Stimulated activated naive B cell treated with anti-CD40 and anti-IgM and Interleukin-4, amounts not matched to agents 10 μg/mL and 1 μg/mL and 100 μg/mL, for 72 hours (primary cell): ENCODE results near the gene LYZL4.
A peak's percentile ranks its signal among the peaks of the same experiment; 100 is the strongest.

Experiments
- ATAC-seq, 2 donors: fragments of 150-1000 bp; cut with Tn5 transposase; replicated peaks; 2 replicates each; pipeline ENCODE4 v1.10.0; 2021; ENCODE audit warnings: moderate library complexity in 1 of 2
- DNase-seq: peaks from one replicate; pipeline ENCODE4 v3.0.0; 2021
- H3K27ac Mint-ChIP-seq: one replicate; pipeline ENCODE4 v1.8.0; 2022; ENCODE audit warnings: mild to moderate bottlenecking, mixed read lengths
- H3K27me3 Mint-ChIP-seq, 2 donors: one replicate each; pipeline ENCODE4 v1.8.0; 2022; ENCODE audit warnings: mixed read lengths in 2 of 2
- H3K36me3 Mint-ChIP-seq, 2 donors: one replicate each; pipeline ENCODE4 v1.8.0; 2022; ENCODE audit warnings: mixed read lengths in 2 of 2, mild to moderate bottlenecking in 1 of 2
- H3K4me1 Mint-ChIP-seq, 2 donors: one replicate each; pipeline ENCODE4 v1.8.0; 2022; ENCODE audit warnings: mixed read lengths in 2 of 2, mild to moderate bottlenecking in 1 of 2
- H3K4me3 Mint-ChIP-seq, 2 donors: one replicate each; pipeline ENCODE4 v1.8.0; 2022; ENCODE audit warnings: mild to moderate bottlenecking in 2 of 2, mixed read lengths in 2 of 2, moderate library complexity in 1 of 2
- H3K9me3 Mint-ChIP-seq, 2 donors: one replicate each; pipeline ENCODE4 v1.8.0; 2022; ENCODE audit warnings: mixed read lengths in 2 of 2, mild to moderate bottlenecking in 1 of 2

The LYZL4 gene

GRCh38 chr3:42410370-42411131, at the start of gene LYZL4:
LYZL4 (minus strand) TSS chr3:42410610; CDS start chr3:42407251, 3,359 bp downstream.
- Mint-ChIP-seq H3K9me3 (peaks cover 0 to 3% of the 10 kb centered on the region in 2 donors), H3K4me1 (no peaks in the 10 kb centered on the region), H3K4me3 (no peak within 1 kb of the TSS), H3K27me3 (peaks cover 32 to 47% of the 10 kb centered on the region in 2 donors), H3K27ac (no peak within 1 kb of the TSS), H3K36me3 (no peaks in the 10 kb centered on the region)
- ATAC-seq, result no peak
- no peak for DNase-seq

- Mint-ChIP-seq H3K4me3 (no peak overlapping the region), H3K4me1 (no peaks in the 10 kb centered on the region), H3K36me3 (no peaks in the 10 kb centered on the region), H3K27me3 (peaks cover 8% of the 10 kb centered on the region in 2 donors), H3K27ac (no peak overlapping the region), H3K9me3 (peaks cover 0 to 3% of the 10 kb centered on the region in 2 donors)
- no peak for ATAC-seq
- DNase-seq, result no peak
Observed at GRCh38 chr3:42459151-42459550, 48.7 kb upstream of the LYZL4 start.

GRCh38 chr3:42456211-42456610, 45.8 kb upstream of the LYZL4 start:
- Mint-ChIP-seq H3K9me3 (peaks cover 0 to 4% of the 10 kb centered on the region in 2 donors), H3K27me3 (peaks cover 8% of the 10 kb centered on the region in 2 donors), H3K36me3 (no peaks in the 10 kb centered on the region), H3K4me1 (peaks cover 0 to under 1% of the 10 kb centered on the region in 2 donors), H3K4me3 (no peak overlapping the region), H3K27ac (no peak overlapping the region)
- ATAC-seq (no peak), DNase-seq (no peak)

GRCh38 chr3:42451546-42452230, 41.3 kb upstream of the LYZL4 start:
- Mint-ChIP-seq H3K4me1 (peaks cover 0 to 1% of the 10 kb centered on the region in 2 donors), H3K36me3 (no peaks in the 10 kb centered on the region), H3K27ac (no peak overlapping the region), H3K9me3 (peaks cover 0 to 4% of the 10 kb centered on the region in 2 donors), H3K4me3 (no peak overlapping the region), H3K27me3 (peaks cover 5 to 8% of the 10 kb centered on the region in 2 donors)
- no peak for ATAC-seq
- DNase-seq, result no peak

GRCh38 chr3:42451116-42451515, 40.7 kb upstream of the LYZL4 start:
- no peaks in the 10 kb centered on the region for H3K36me3 Mint-ChIP-seq
- no peak overlapping the region for H3K4me3 Mint-ChIP-seq
- no peak overlapping the region for H3K27ac Mint-ChIP-seq
- peaks cover 5 to 6% of the 10 kb centered on the region in 2 donors for H3K27me3 Mint-ChIP-seq
- H3K9me3 Mint-ChIP-seq, result peaks cover 0 to 4% of the 10 kb centered on the region in 2 donors
- no peak for DNase-seq
- no peak for ATAC-seq
- peaks cover 0 to 1% of the 10 kb centered on the region in 2 donors for H3K4me1 Mint-ChIP-seq

- Mint-ChIP-seq H3K27me3 (peaks cover 4 to 5% of the 10 kb centered on the region in 2 donors), H3K9me3 (peaks cover 0 to 4% of the 10 kb centered on the region in 2 donors), H3K36me3 (no peaks in the 10 kb centered on the region), H3K4me3 (no peak overlapping the region), H3K4me1 (peaks cover 0 to 1% of the 10 kb centered on the region in 2 donors), H3K27ac (no peak overlapping the region)
- ATAC-seq (no peak), DNase-seq (no peak)
Observed at GRCh38 chr3:42450567-42450966, 40.2 kb upstream of the LYZL4 start.

- no peak overlapping the region for H3K4me3 Mint-ChIP-seq
- H3K36me3 Mint-ChIP-seq, result no peaks in the 10 kb centered on the region
- peaks cover 20 to 21% of the 10 kb centered on the region in 2 donors for H3K27me3 Mint-ChIP-seq
- H3K4me1 Mint-ChIP-seq, result peaks cover 0 to 1% of the 10 kb centered on the region in 2 donors
- ATAC-seq (no peak), DNase-seq (no peak)
- H3K9me3 Mint-ChIP-seq, result no peaks in the 10 kb centered on the region
- H3K27ac Mint-ChIP-seq, result no peak overlapping the region
Observed at GRCh38 chr3:42447481-42447880, 37.1 kb upstream of the LYZL4 start.

GRCh38 chr3:42446111-42447050, 36.0 kb upstream of the LYZL4 start:
- Mint-ChIP-seq H3K27me3 (peaks cover 26% of the 10 kb centered on the region in 2 donors), H3K9me3 (no peaks in the 10 kb centered on the region), H3K4me1 (peaks cover 0 to 1% of the 10 kb centered on the region in 2 donors), H3K36me3 (no peaks in the 10 kb centered on the region), H3K27ac (no peak overlapping the region), H3K4me3 (no peak overlapping the region)
- no peak for DNase-seq
- ATAC-seq, result no peak

- H3K27ac Mint-ChIP-seq, result no peak overlapping the region
- H3K4me3 Mint-ChIP-seq, result no peak overlapping the region
- no peaks in the 10 kb centered on the region for H3K36me3 Mint-ChIP-seq
- DNase-seq (peak; percentile 58), ATAC-seq (peak; percentile 95 to 97)
- peaks cover 34 to 40% of the 10 kb centered on the region in 2 donors for H3K27me3 Mint-ChIP-seq
- H3K9me3 Mint-ChIP-seq, result no peaks in the 10 kb centered on the region
- no peaks in the 10 kb centered on the region for H3K4me1 Mint-ChIP-seq
Observed at GRCh38 chr3:42443819-42444436, 33.5 kb upstream of the LYZL4 start.

GRCh38 chr3:42443292-42443691, 32.9 kb upstream of the LYZL4 start:
- Mint-ChIP-seq H3K27me3 (peaks cover 30 to 40% of the 10 kb centered on the region in 2 donors), H3K9me3 (no peaks in the 10 kb centered on the region), H3K4me3 (no peak overlapping the region), H3K36me3 (no peaks in the 10 kb centered on the region), H3K4me1 (no peaks in the 10 kb centered on the region), H3K27ac (no peak overlapping the region)
- ATAC-seq (no peak), DNase-seq (no peak)

- DNase-seq (no peak), ATAC-seq (no peak)
- Mint-ChIP-seq H3K4me1 (no peaks in the 10 kb centered on the region), H3K27ac (no peak overlapping the region), H3K36me3 (no peaks in the 10 kb centered on the region), H3K4me3 (no peak overlapping the region), H3K9me3 (no peaks in the 10 kb centered on the region), H3K27me3 (peaks cover 29 to 40% of the 10 kb centered on the region in 2 donors)
Observed at GRCh38 chr3:42442640-42443039, 32.2 kb upstream of the LYZL4 start.

- no peaks in the 10 kb centered on the region for H3K36me3 Mint-ChIP-seq
- H3K4me3 Mint-ChIP-seq, result no peak overlapping the region
- ATAC-seq (no peak), DNase-seq (no peak)
- peaks cover 0 to 3% of the 10 kb centered on the region in 2 donors for H3K9me3 Mint-ChIP-seq
- no peak overlapping the region for H3K27ac Mint-ChIP-seq
- H3K4me1 Mint-ChIP-seq, result no peaks in the 10 kb centered on the region
- peaks cover 29 to 46% of the 10 kb centered on the region in 2 donors for H3K27me3 Mint-ChIP-seq
Observed at GRCh38 chr3:42441791-42442190, 31.4 kb upstream of the LYZL4 start.

GRCh38 chr3:42440924-42441323, 30.5 kb upstream of the LYZL4 start:
- no peaks in the 10 kb centered on the region for H3K4me1 Mint-ChIP-seq
- peaks cover 29 to 46% of the 10 kb centered on the region in 2 donors for H3K27me3 Mint-ChIP-seq
- H3K36me3 Mint-ChIP-seq, result no peaks in the 10 kb centered on the region
- H3K4me3 Mint-ChIP-seq, result no peak overlapping the region
- H3K9me3 Mint-ChIP-seq, result peaks cover 0 to 3% of the 10 kb centered on the region in 2 donors
- no peak for DNase-seq
- no peak for ATAC-seq
- H3K27ac Mint-ChIP-seq, result no peak overlapping the region
